GM21367 (cell line): Measurements from ENCODE around the gene CUTC.
"Not testable (repeated sequence)": the region's sequence is repeated elsewhere in the genome, so short reads cannot be mapped to it uniquely, and the experiment has no call there.

Experiments
- ATAC-seq: cut with Tn5 transposase; IDR thresholded peaks from one replicate; pipeline ENCODE4 v1.9.1; 2021; ENCODE audit not compliant: unreplicated experiment

CUTC gene

DNA sequence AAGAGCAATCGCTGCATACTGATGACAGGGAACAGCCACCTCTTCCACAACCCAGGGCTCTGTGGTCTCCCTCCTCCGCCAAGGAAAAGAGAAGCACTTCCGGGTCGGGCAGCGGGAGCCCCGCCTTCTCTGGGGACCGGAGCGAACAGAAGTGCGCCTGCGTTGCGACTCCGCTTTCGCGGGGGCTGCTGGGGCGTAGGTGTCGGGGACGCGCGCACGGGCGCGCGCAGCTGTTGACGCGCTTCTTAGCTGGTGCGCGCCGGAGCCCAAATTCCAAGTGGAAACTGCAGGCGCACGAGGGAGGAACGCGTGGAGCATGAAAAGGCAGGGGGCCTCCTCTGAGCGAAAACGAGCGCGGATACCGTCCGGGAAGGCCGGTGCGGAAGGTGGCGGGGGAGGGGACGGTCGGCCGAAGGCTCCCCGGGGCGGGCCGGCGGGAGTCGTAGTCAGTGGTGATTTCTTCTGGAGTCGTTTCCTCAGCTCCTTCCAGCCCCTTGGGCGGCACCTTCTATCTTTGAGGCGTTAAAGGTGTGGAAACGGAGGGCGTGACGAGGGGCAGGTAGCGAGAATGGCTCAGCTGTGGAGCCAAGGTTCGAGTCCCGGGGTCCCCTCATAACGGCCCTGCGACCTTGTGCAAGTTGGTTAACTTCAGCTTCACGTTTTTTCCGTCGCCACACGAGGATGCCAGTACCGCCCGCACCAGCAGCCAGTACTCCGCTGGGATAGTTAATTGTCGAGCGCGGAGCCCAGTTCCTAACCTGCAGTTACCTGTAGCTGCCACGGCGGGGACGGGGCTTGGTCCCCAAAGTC is at the start of gene CUTC, which contains the start of gene COX15:
Gene CUTC (plus strand): TSS at position 202 of the 810 bp plus-strand sequence. CDS start 115 bp downstream, at position 317.
Gene COX15 (minus strand): TSS at position 95 of the 810 bp plus-strand sequence. CDS start 78 bp downstream, at position 17.
- ATAC-seq: peak; percentile 89

GRCh38 chr10:99682752-99683151 is 49.3 kb upstream of the CUTC start:
- no peak for ATAC-seq

GRCh38 chr10:99685597-99685967 is 46.5 kb upstream of the CUTC start:
- peak; percentile 83 for ATAC-seq

- no peak for ATAC-seq
Observed at GRCh38 chr10:99689461-99689860, 42.6 kb upstream of the CUTC start.

GRCh38 chr10:99693933-99694583 is 38.0 kb upstream of the CUTC start:
- no peak for ATAC-seq

- ATAC-seq: no peak
Observed at GRCh38 chr10:99695761-99696160, 36.3 kb upstream of the CUTC start.

DNA sequence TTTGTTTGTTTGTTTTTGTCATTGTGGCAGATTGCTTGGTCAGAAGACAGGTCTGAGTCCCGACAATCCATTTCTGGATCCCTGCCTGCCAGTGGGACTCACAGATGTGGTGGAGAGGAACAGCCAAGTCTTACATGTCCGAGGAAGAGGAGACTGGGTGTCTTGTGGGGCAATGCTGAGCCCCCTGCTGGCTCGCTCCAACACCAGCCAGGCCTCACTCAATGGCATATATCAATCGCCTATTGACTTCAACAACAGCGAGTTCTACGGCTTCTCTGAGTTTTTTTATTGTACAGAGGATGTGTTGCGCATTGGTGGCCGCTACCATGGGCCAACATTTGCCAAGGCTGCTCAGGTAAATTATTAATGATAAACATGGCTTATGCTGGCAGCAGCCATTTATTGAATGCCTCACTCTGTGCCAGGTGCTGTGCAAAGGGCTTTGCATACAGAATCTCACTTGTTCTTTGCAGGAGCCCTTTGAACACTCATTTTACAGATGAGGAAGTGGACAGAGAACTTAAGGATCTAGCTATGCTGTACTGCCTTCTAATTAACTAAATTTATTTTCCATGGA is 33.4 kb upstream of the CUTC start:
- no peak for ATAC-seq

GRCh38 chr10:99700649-99701048 is 31.4 kb upstream of the CUTC start:
- ATAC-seq: no peak

DNA sequence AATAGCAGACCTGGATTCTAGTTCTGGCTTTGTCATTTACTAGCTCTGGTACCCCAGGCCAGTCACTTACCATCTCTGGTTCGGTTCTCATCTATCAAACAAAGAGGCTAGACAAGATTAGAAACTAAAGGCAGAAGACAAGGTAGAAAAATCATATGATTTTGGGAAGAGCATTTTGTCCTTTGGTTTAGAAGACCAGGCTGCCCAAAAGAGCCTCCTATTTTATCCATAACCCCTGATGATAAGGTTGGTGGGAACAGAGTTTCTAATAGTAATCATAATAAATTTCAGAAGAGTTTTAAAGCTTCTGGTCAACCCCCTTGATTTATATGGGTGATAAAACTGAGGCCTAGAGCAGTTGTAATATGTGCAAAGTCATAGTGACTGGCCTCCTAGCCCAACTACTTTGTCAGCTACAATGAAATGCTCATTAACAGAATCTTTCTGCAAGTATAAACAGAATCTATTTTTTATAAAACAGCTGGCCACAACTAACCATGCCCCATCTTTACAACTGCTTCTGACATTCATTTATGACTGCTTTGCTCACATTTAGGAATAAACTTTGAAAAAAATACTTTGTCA is 23.5 kb upstream of the CUTC start:
- ATAC-seq: no peak

GRCh38 chr10:99709480-99710229 is 22.4 kb upstream of the CUTC start:
- ATAC-seq: peak; percentile 73

DNA sequence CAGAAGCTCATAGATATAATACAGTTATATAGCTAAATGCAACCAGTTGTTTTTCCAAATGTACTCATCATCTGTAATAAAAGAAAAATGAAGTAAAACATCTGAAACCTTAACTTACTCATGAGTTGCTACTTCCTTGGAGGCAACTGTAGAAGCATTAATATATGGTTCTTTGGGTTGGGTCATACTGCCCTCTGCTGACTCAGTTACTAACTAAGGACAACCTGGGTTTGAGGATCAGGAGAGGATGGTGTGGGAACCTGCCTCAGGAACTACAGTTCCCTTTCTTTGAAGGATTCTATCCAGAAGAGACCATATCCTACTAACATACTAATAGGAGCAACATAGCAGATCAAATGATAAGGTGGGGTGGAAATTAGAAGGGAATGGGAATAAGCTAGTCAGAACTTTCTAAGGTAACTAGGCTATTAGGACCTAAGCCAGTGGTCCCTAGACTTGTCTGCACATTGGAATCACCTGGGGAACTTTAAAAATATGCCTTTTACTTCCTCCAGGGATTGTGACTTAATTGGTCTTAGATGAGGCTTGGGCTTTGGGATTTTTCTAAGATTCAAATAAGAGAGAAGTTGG is 20.8 kb upstream of the CUTC start:
- peak; percentile 60 for ATAC-seq

GRCh38 chr10:99714446-99714845 is 17.6 kb upstream of the CUTC start:
- no peak for ATAC-seq

GRCh38 chr10:99720387-99720786 is 11.6 kb upstream of the CUTC start:
- ATAC-seq: no peak

DNA sequence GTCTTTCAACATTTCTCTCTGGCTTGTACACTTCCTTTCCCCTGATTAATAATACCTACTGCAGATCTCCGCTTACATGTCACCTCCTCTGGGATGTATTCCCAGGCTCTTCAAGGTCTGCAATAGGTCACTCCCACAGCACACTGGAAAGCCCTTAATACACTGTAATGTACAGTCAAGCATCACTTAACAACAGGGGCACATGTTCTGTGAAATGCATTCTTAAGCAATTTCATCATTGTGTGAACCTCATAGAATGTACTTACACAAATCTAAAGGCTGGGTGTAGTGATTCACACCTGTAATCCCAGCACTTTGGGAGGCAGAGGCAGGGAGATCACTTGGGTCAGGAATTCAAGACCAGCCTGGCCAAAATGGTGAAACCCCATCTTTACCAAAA is 2.0 kb upstream of the CUTC start:
- no peak for ATAC-seq

DNA sequence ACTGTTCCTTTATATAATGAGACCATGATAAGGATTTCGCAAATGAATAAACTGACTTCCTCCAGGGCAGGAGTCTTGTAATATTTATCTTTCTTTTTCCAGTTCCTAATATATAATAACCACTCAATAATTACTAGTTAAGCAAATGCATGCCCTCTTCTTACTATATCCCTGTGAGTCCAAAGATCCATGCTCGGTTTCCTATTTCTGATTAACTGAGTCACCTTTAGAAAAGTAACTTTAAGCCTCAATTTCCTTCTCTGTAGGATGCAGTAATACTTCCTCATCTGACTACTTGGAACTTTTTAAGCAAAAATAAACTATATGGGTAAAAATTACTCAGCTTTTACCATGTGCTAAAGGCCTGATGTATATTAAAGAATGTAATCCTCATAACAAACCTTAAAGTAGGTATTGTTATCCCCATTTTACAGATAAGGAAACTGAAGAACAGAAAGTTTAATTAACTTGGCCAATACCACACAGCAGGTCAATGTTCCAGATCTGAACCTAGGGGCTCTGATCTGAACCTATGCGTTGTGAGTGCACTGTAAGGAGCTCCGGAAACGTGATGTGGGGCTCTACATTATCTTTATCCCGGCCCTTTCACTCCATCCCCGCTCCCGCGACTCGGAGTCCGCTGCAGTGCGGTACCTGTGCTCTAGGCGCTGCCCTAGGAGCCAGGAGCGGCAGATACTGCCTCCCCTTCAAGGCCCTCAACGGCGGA is 565 bp upstream of the CUTC start:
- ATAC-seq: peak; percentile 19

- ATAC-seq: no peak
Observed at GRCh38 chr10:99733366-99733765, 1.3 kb downstream of the CUTC start.

DNA sequence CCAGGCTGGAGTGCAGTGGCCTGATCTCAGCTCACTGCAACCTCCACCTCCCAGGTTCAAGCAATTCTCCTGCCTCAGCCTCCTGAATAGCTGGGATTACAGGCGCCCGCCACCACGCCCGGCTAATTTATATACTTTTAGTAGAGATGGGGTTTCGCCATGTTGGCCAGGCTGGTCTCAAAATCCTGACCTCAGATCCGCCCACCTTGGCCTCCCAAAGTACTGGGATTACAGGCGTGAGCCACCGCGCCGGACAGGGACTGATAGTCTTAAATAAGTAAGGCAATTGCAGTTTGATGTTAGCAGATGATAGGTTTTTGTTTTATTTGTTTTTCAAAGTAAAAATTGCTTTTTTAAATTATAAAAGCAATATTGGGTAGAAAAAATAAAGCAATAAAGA is 2.1 kb downstream of the CUTC start:
- not testable (repeated sequence) for ATAC-seq

DNA sequence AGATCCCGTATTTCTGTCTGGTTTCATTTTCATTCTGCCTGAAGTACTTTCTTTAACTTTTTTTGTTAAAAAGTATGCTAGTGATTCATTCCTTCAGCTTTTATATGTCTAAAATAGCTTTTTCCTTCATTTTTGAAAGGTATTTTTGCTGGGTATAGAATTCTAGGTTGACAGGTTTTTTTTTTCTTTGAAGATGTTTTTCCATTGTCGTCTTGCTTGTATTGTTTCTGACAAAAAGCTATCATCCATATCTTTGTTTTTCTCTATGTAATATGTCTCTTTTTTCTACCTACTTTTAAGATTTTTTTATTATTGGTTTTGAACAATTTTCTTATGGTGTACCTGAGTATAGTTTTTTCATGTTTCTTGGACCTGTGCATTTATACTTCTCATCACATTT is 8.2 kb downstream of the CUTC start:
- no peak for ATAC-seq

DNA sequence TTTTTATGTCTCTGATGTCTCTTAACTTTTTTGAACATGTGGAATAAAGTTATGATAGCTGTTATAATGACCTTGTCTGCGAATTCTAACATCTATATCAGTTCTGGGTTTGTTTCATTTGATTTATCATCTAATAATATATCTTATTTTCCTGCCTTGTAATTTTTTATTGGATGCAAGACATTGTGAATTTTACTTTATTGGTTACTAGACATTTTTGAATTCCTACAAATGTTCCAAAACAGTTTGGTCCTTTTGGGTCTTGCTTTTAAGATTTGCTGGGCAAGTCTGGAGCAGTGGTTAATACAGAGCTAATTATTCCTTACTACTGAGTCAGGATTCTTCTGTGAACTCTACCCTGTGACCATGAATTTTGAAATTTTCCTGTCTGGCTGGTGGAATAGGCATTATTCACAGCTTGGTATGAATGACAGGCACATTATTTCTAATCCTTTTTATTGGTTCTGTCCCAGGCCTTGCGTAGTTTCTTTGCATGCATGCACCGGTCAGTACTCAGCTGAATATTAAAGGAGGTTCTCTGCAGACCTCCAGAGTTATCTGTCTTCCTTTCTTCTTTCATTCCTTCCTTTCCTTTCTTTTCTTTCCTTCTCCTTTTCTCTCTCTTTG is 9.0 kb downstream of the CUTC start:
- ATAC-seq: no peak
